ENCODE data around the gene MSANTD2.

GRCh38 chr11:124825876-124826275, 25.7 kb upstream of the MSANTD2 start:
- TF ChIP-seq CTCF (IDR thresholded peaks at IDR 0.05): no peak
- TF ChIP-seq TCF12 (IDR thresholded peaks at IDR 0.05): no peak
- TF ChIP-seq MXI1 (IDR thresholded peaks at IDR 0.05; ENCODE audit: low read depth, low read length): no peak

Data from SK-N-SH (cell line).